HG03280 (cell line): ENCODE measurements around the gene FAM184B.

Experiments
- ATAC-seq: cut with Tn5 transposase; IDR thresholded peaks from one replicate; pipeline ENCODE4 v1.9.1; 2021; ENCODE audit warnings: mild to moderate bottlenecking, moderate library complexity; ENCODE audit not compliant: unreplicated experiment

FAM184B gene

GRCh38 chr4:17642398-17642783 is 139.0 kb downstream of the FAM184B start:
- ATAC-seq, result no peak

- no peak for ATAC-seq
Measured at GRCh38 chr4:17639136-17639535, 142.3 kb downstream of the FAM184B start.

GRCh38 chr4:17636696-17637622 is 144.5 kb downstream of the FAM184B start:
- peak; percentile 94 for ATAC-seq

GRCh38 chr4:17636341-17636695 is 145.1 kb downstream of the FAM184B start:
- ATAC-seq, result no peak

GRCh38 chr4:17635056-17635455 is 146.4 kb downstream of the FAM184B start:
- no peak for ATAC-seq

GRCh38 chr4:17633600-17633999 is 147.8 kb downstream of the FAM184B start:
- ATAC-seq, result no peak

- no peak for ATAC-seq
Measured at GRCh38 chr4:17630228-17630627, 151.2 kb downstream of the FAM184B start.

GRCh38 chr4:17624821-17625220 is 156.6 kb downstream of the FAM184B start:
- no peak for ATAC-seq

- no peak for ATAC-seq
Measured at GRCh38 chr4:17623451-17624001, 157.9 kb downstream of the FAM184B start.

GRCh38 chr4:17619416-17620105 is 161.9 kb downstream of the FAM184B start:
- ATAC-seq, result no peak

- no peak for ATAC-seq
Measured at GRCh38 chr4:17618926-17619325, 162.5 kb downstream of the FAM184B start.

GRCh38 chr4:17616283-17616682 is 165.1 kb downstream of the FAM184B start:
- no peak for ATAC-seq

- ATAC-seq, result peak; percentile 89
Measured at GRCh38 chr4:17614416-17615299, 166.8 kb downstream of the FAM184B start, which contains the start of gene MED28. Gene MED28, plus strand, starts transcription at chr4:17614641. Its CDS starts 14 bp downstream, at chr4:17614655.

GRCh38 chr4:17613761-17614415 is 167.5 kb downstream of the FAM184B start:
- peak; percentile 52 for ATAC-seq

GRCh38 chr4:17605236-17605635 is 176.2 kb downstream of the FAM184B start:
- no peak for ATAC-seq

- no peak for ATAC-seq
Measured at GRCh38 chr4:17599826-17600225, 181.6 kb downstream of the FAM184B start.

- ATAC-seq, result no peak
Measured at GRCh38 chr4:17597517-17597916, 183.9 kb downstream of the FAM184B start.

- ATAC-seq, result peak; percentile 72
Measured at GRCh38 chr4:17595471-17596005, 185.9 kb downstream of the FAM184B start.

GRCh38 chr4:17589355-17589754 is 192.1 kb downstream of the FAM184B start:
- ATAC-seq, result no peak
